DMS153 treated with DMSO at 0.1 percent for 48 hours (cell line): ENCODE results near the gene HOXC5.
A peak's percentile ranks its signal among the peaks of the same experiment; 100 is the strongest.
"Not testable (repeated sequence)": the region's sequence is repeated elsewhere in the genome, so short reads cannot be mapped to it uniquely, and the experiment has no call there.

Experiments
- DNase-seq: peaks from one replicate; lab custom pipeline; 2025; ENCODE audit not compliant: unreplicated experiment; lab: John Stamatoyannopoulos, UW

The HOXC5 gene

GRCh38 chr12:54060174-54060974 lies 27.5 kb downstream of the HOXC5 start:
- DNase-seq, result no peak

- no peak for DNase-seq
Observed at GRCh38 chr12:54060975-54061778, 28.3 kb downstream of the HOXC5 start.

GRCh38 chr12:54065677-54066076 lies 32.8 kb downstream of the HOXC5 start:
- DNase-seq, result no peak

GRCh38 chr12:54066408-54066807 lies 33.6 kb downstream of the HOXC5 start:
- no peak for DNase-seq

GRCh38 chr12:54068418-54069070 lies 35.7 kb downstream of the HOXC5 start:
- DNase-seq, result no peak

GRCh38 chr12:54071942-54072341 lies 39.1 kb downstream of the HOXC5 start:
- DNase-seq, result no peak

DNA sequence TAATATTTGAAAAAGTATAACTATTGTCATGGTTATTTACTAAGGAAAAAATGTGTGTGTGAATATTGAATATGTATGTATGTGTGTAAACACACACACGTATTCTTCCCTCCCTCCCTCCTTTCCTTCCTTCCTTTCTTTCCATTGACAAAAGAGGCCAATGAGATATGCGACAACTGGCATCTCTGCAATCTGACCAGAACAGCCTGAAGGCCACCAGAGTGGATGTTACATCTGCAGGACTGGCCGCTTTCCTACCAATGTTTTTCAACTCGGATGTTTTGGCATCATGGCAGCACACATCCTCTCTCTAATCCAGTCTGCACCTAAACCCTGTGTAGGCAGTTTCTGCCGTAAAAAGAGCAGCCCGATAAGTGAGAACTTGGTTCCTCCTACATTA lies 41.5 kb downstream of the HOXC5 start:
- DNase-seq, result no peak

DNA sequence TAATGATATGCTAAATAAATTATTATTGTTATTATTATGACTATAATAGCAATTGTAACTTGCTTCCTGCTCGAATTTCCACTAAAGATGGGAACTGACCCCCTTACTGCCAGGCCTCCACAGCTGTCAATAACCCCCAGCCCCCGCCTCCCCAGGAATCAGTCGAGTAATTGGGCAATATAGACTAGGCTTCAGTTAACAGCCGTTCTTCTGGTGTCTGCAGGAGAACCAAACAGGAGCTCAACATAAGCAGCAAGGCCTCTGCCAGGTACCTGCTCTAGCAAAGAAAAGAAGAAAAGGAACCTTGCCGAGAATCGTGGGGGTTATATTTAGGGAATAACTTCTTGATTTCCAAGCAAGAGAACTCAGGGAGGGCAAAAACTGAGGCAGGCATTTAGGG lies 42.6 kb downstream of the HOXC5 start:
- DNase-seq, result no peak

DNA sequence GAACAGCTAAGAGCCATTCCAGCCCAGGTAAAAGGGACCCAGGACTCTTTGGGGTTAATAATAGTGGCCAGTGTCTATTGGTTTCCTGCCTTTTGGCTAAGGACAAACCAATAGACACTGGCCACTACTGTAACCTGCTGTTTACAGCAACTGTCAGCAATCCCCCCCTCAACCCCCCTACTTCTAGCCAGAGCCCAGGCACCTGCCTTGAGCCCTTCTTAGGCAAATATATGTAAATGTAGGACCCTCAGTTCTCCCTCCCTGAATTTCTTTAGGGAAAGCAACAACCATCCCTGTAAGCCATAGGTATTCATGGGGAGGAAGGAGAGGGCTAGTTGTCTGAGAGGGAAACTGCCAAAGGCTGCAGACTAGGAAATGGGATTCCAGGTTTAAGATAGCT lies 43.1 kb downstream of the HOXC5 start:
- DNase-seq, result no peak

DNA sequence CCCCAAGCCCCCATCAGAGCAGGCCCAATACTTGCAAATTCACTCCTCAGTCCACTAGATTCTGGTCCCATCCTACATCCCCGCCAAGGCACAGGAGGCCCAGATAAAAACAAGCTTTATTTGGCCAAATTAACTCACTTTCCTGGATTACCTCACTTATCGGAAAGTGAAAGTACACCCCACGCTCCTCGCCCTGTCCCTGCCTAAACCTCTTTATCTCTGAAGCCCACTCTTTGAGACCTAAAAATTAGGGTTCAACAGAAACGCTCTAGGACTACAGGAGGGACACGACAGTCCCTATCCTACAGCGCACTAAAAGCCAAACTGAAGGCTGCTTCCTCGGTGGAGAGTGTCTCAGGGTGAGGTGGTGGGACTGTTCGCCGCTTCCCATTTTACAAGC lies 45.0 kb downstream of the HOXC5 start:
- not testable (repeated sequence) for DNase-seq

DNA sequence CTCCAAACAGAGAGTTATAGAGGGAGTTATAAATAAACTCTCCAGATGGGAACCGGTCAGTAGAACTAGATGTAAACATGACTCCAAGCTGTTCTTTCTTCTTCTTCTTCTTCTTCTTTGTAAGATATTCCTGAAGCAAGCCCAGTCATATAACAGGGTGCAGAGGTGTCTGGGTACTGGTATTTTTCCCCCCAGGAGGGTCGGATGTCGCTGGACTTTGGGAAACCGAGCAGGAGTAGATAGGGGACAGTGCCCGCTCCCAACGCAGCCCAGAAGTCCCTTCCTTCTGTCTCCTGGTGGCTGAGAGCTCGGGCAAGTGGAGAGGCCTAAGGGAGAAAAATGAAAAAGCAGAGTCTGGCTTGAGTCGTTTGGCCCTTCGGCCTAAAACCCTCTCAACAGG lies 46.3 kb downstream of the HOXC5 start:
- not testable (repeated sequence) for DNase-seq

GRCh38 chr12:54080008-54080924 lies 47.4 kb downstream of the HOXC5 start:
- not testable (repeated sequence) for DNase-seq

DNA sequence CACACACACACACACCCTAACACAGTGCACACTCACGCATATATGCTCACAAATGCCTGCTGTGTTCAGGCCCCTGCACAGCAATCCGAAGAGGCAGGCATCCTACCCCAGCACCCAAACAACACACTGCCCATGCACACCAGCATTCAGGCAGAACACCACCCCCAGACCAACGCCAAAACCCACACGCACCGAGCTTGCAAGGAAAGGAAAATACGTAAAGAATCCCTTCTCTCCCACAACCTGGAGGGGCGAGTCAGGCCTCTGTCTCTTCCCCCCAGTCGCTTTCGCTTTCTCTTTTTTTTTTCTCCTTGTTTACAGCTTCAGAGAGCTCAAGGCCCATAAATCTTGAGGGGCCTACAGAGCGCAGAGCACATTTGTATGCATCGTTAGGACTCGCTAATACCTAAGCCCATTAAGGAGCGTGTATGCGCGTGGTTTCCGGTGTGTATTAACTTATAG lies 48.2 kb downstream of the HOXC5 start:
- not testable (repeated sequence) for DNase-seq

GRCh38 chr12:54081581-54082396 lies 48.9 kb downstream of the HOXC5 start:
- not testable (repeated sequence) for DNase-seq

GRCh38 chr12:54082397-54082892 lies 49.6 kb downstream of the HOXC5 start:
- DNase-seq, result peak; percentile 11
